ENCODE data around the gene SORL1. TPM values are rescaled to one million over a fixed set of nuclear protein-coding genes. Genes with fewer than 3 reads are reported as not detected.

Gene SORL1
- total RNA-seq, 2 experiments from 2014 or later = 228 to 411 TPM

GRCh38 chr11:121571506-121571905 lies 119.4 kb downstream of the SORL1 start:
- peak overlapping the region; percentile 97 for H3K27ac ChIP-seq (ENCODE audit: low read depth, low read length, poor library complexity, severe bottlenecking)
- H3K9me2 ChIP-seq (ENCODE audit: insufficient read depth, low read length) = no peaks in the 10 kb centered on the region
- intact Hi-C loops (cut with micrococcal nuclease; ENCODE audit: unreplicated experiment) = loop anchor here (2.0 to 5.0 kb wide), 2 partner anchors 37 to 199 kb away; no protein-coding TSS in a partner anchor
- peaks cover 22% of the 10 kb centered on the region for H3K79me2 ChIP-seq (ENCODE audit: insufficient read depth, low read depth, low read length)
- no peak overlapping the region for H3K4me2 ChIP-seq (ENCODE audit: low read length)
- peaks cover 70% of the 10 kb centered on the region for H3K4me1 ChIP-seq (ENCODE audit: insufficient read depth, low read length, poor library complexity, severe bottlenecking)
- no peaks in the 10 kb centered on the region for H3K9me3 ChIP-seq (ENCODE audit: low read length)
- ChIA-PET CTCF (ENCODE audit: unreplicated experiment) (no interaction called here), POLR2A (interaction anchor here (0.6 to 3.1 kb wide), 9 partner anchors 10 to 178 kb away, joined by 3 to 21 read pairs (median 4); no protein-coding TSS in a partner anchor)
- no peak overlapping the region for H2AFZ ChIP-seq (ENCODE audit: low read length)
- DNase-seq (ENCODE audit: low spot score) = no peak
- H3K36me3 ChIP-seq (ENCODE audit: insufficient read depth, low read length) = peaks cover 90% of the 10 kb centered on the region
- TF ChIP-seq CTCF (conservative IDR thresholded peaks at IDR 0.05; ENCODE audit: low read length) (no peak), EZH2phosphoT487 (IDR thresholded peaks at IDR 0.05; ENCODE audit: borderline replicate concordance, low read depth, low read length) (no peak)
- no TSS peak for BruUV-seq (replicated peaks)
- no peak overlapping the region for H3K4me3 ChIP-seq (ENCODE audit: low read depth, low read length, poor library complexity, severe bottlenecking)
- no peaks in the 10 kb centered on the region for H4K20me1 ChIP-seq (ENCODE audit: insufficient read depth, low read length)

- no TSS peak for BruUV-seq (replicated peaks)
- CTCF ChIA-PET (ENCODE audit: unreplicated experiment) = no interaction called here
- intact Hi-C loops (cut with micrococcal nuclease; ENCODE audit: unreplicated experiment) = loop anchor here (5.0 kb wide), 1 partner anchor 200 kb away; no protein-coding TSS in a partner anchor
These were observed 120.5 kb downstream of the SORL1 start for GRCh38 chr11:121572571-121573059.

More at GRCh38 chr11:121572571-121573059, 120.5 kb downstream of the SORL1 start:
- Histone ChIP-seq H2AFZ (ENCODE audit: low read length) (no peak overlapping the region), H3K9me3 (ENCODE audit: low read length) (no peaks in the 10 kb centered on the region), H3K79me2 (ENCODE audit: insufficient read depth, low read depth, low read length) (peaks cover 21% of the 10 kb centered on the region), H3K4me2 (ENCODE audit: low read length) (no peak overlapping the region), H4K20me1 (ENCODE audit: insufficient read depth, low read length) (no peaks in the 10 kb centered on the region), H3K4me1 (ENCODE audit: insufficient read depth, low read length, poor library complexity, severe bottlenecking) (peaks cover 59% of the 10 kb centered on the region), H3K36me3 (ENCODE audit: insufficient read depth, low read length) (peaks cover 90% of the 10 kb centered on the region), H3K4me3 (ENCODE audit: low read depth, low read length, poor library complexity, severe bottlenecking) (no peak overlapping the region), H3K9me2 (ENCODE audit: insufficient read depth, low read length) (no peaks in the 10 kb centered on the region), H3K27ac (ENCODE audit: low read depth, low read length, poor library complexity, severe bottlenecking) (peak overlapping the region; percentile 97)
- TF ChIP-seq EZH2phosphoT487 (IDR thresholded peaks at IDR 0.05; ENCODE audit: borderline replicate concordance, low read depth, low read length) (no peak), CTCF (conservative IDR thresholded peaks at IDR 0.05; ENCODE audit: low read length) (no peak)
- DNase-seq (ENCODE audit: low spot score) = no peak
- POLR2A ChIA-PET = interaction anchor here (0.8 to 3.1 kb wide), 6 partner anchors 9 to 237 kb away, joined by 3 to 21 read pairs (median 3); no protein-coding TSS in a partner anchor

Measured in OCI-LY7 (cell line).